ENCODE measurements around the gene DSC1.

Gene DSC1, protein sequence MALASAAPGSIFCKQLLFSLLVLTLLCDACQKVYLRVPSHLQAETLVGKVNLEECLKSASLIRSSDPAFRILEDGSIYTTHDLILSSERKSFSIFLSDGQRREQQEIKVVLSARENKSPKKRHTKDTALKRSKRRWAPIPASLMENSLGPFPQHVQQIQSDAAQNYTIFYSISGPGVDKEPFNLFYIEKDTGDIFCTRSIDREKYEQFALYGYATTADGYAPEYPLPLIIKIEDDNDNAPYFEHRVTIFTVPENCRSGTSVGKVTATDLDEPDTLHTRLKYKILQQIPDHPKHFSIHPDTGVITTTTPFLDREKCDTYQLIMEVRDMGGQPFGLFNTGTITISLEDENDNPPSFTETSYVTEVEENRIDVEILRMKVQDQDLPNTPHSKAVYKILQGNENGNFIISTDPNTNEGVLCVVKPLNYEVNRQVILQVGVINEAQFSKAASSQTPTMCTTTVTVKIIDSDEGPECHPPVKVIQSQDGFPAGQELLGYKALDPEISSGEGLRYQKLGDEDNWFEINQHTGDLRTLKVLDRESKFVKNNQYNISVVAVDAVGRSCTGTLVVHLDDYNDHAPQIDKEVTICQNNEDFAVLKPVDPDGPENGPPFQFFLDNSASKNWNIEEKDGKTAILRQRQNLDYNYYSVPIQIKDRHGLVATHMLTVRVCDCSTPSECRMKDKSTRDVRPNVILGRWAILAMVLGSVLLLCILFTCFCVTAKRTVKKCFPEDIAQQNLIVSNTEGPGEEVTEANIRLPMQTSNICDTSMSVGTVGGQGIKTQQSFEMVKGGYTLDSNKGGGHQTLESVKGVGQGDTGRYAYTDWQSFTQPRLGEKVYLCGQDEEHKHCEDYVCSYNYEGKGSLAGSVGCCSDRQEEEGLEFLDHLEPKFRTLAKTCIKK

GRCh38 chr18:31162825-31163435, at the start of gene DSC1:
Gene DSC1, minus strand, starts transcription at chr18:31162856. Its CDS starts 262 bp downstream, at chr18:31162594.
- TF ChIP-seq EZH2phosphoT487 (conservative IDR thresholded peaks at IDR 0.05; ENCODE audit: low read length) = no peak
- TF ChIP-seq, protein P1, sequence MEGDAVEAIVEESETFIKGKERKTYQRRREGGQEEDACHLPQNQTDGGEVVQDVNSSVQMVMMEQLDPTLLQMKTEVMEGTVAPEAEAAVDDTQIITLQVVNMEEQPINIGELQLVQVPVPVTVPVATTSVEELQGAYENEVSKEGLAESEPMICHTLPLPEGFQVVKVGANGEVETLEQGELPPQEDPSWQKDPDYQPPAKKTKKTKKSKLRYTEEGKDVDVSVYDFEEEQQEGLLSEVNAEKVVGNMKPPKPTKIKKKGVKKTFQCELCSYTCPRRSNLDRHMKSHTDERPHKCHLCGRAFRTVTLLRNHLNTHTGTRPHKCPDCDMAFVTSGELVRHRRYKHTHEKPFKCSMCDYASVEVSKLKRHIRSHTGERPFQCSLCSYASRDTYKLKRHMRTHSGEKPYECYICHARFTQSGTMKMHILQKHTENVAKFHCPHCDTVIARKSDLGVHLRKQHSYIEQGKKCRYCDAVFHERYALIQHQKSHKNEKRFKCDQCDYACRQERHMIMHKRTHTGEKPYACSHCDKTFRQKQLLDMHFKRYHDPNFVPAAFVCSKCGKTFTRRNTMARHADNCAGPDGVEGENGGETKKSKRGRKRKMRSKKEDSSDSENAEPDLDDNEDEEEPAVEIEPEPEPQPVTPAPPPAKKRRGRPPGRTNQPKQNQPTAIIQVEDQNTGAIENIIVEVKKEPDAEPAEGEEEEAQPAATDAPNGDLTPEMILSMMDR (IDR thresholded peaks at IDR 0.05; ENCODE audit: insufficient read depth, low read length, poor library complexity, severe bottlenecking) = no peak
- Histone ChIP-seq H3K4me3 (ENCODE audit: insufficient read depth, low read length, poor library complexity, severe bottlenecking) (no peak within 1 kb of the TSS), H4K20me1 (ENCODE audit: low read depth, low read length) (no peaks in the 10 kb centered on the region), H3F3A (ENCODE audit: insufficient read depth) (no peaks in the 10 kb centered on the region), H3K36me3 (ENCODE audit: low read length) (no peaks in the 10 kb centered on the region), H3K4me2 (ENCODE audit: low read depth, low read length, poor library complexity, severe bottlenecking) (no peak within 1 kb of the TSS), H3K9me2 (replicated peaks; ENCODE audit: insufficient read depth, low read length) (0 out of 2 replicates have a peak, but pooled peaks cover 3% of the 10 kb centered on the region), H3K79me2 (ENCODE audit: insufficient read depth, low read length) (no peaks in the 10 kb centered on the region), H3K27me3 (ENCODE audit: low read length) (no peaks in the 10 kb centered on the region), H2AFZ (ENCODE audit: low read depth, low read length, severe bottlenecking) (no peak within 1 kb of the TSS), H3K9ac (ENCODE audit: low read length) (no peak within 1 kb of the TSS), H3K27ac (ENCODE audit: low read depth, low read length) (no peak within 1 kb of the TSS), H3K9me3 (ENCODE audit: insufficient read depth, low read length) (no peaks in the 10 kb centered on the region)

DNA sequence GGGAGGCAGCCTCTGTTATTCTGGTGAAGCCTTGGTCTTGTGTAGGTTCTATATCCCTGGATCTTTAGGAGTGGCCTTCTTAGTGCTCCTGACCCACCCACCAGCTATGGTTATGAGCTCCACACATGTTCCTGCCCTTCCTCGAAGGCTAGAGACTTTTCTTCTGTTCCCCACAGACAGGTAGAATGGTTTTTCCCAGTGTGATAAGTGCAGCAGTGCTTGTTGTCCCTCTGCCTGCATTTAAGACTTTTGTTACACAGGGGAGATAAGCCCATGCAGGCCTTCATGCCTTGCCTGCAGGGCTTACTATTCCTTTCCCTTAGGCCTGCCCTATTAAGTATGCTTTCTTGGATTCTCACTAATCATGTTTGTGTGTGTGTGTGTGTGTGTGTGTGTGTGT, 48.4 kb upstream of the DSC1 start:
- no peak overlapping the region for H3K9ac ChIP-seq (ENCODE audit: low read length)
- H3K9me3 ChIP-seq (ENCODE audit: insufficient read depth, low read length) = no peaks in the 10 kb centered on the region
- no peaks in the 10 kb centered on the region for H3K36me3 ChIP-seq (ENCODE audit: low read length)
- H3K4me3 ChIP-seq (ENCODE audit: insufficient read depth, low read length, poor library complexity, severe bottlenecking) = no peak overlapping the region
- no peaks in the 10 kb centered on the region for H4K20me1 ChIP-seq (ENCODE audit: low read depth, low read length)
- H3K27me3 ChIP-seq (ENCODE audit: low read length) = 0 out of 2 replicates have a peak, but pooled peaks cover 3% of the 10 kb centered on the region
- H2AFZ ChIP-seq (ENCODE audit: low read depth, low read length, severe bottlenecking) = no peak overlapping the region
- no peak overlapping the region for H3K4me2 ChIP-seq (ENCODE audit: low read depth, low read length, poor library complexity, severe bottlenecking)
- no peak overlapping the region for H3K27ac ChIP-seq (ENCODE audit: low read depth, low read length)
- no peak for TF ChIP-seq EZH2phosphoT487 (conservative IDR thresholded peaks at IDR 0.05; ENCODE audit: low read length)
- TF ChIP-seq, protein P1 (IDR thresholded peaks at IDR 0.05; ENCODE audit: insufficient read depth, low read length, poor library complexity, severe bottlenecking) = no peak
- no peaks in the 10 kb centered on the region for H3F3A ChIP-seq (ENCODE audit: insufficient read depth)
- no peaks in the 10 kb centered on the region for H3K79me2 ChIP-seq (ENCODE audit: insufficient read depth, low read length)
- H3K9me2 ChIP-seq (replicated peaks; ENCODE audit: insufficient read depth, low read length) = no peaks in the 10 kb centered on the region

DNA sequence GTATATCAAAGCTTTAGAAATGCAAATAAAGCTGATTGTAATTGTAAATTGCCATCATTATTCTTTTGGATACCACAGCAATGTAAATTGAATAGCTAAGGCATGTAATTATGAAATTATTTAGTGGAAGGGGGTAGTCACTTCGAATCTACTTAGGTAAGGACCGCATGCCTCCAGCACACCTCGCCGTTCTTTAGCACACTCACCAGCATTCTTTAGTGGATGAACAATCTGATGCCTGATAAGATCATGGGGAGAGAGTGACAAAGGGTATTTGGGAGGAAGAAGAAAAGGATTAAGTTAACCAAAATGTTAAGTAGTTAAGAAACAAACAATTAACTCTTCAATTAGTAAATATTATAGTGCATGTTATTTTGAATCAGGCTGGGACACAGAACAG, 46.4 kb upstream of the DSC1 start:
- H3K9me3 ChIP-seq (ENCODE audit: insufficient read depth, low read length) = no peaks in the 10 kb centered on the region
- H3K36me3 ChIP-seq (ENCODE audit: low read length) = no peaks in the 10 kb centered on the region
- no peak overlapping the region for H3K4me2 ChIP-seq (ENCODE audit: low read depth, low read length, poor library complexity, severe bottlenecking)
- H3K27ac ChIP-seq (ENCODE audit: low read depth, low read length) = no peak overlapping the region
- H3K27me3 ChIP-seq (ENCODE audit: low read length) = 0 out of 2 replicates have a peak, but pooled peaks cover 3% of the 10 kb centered on the region
- H3K9me2 ChIP-seq (replicated peaks; ENCODE audit: insufficient read depth, low read length) = no peaks in the 10 kb centered on the region
- H3K4me3 ChIP-seq (ENCODE audit: insufficient read depth, low read length, poor library complexity, severe bottlenecking) = no peak overlapping the region
- no peak overlapping the region for H3K9ac ChIP-seq (ENCODE audit: low read length)
- TF ChIP-seq, protein P1 (IDR thresholded peaks at IDR 0.05; ENCODE audit: insufficient read depth, low read length, poor library complexity, severe bottlenecking) = no peak
- no peak for TF ChIP-seq EZH2phosphoT487 (conservative IDR thresholded peaks at IDR 0.05; ENCODE audit: low read length)
- H2AFZ ChIP-seq (ENCODE audit: low read depth, low read length, severe bottlenecking) = no peak overlapping the region
- no peaks in the 10 kb centered on the region for H3F3A ChIP-seq (ENCODE audit: insufficient read depth)
- no peaks in the 10 kb centered on the region for H4K20me1 ChIP-seq (ENCODE audit: low read depth, low read length)
- no peaks in the 10 kb centered on the region for H3K79me2 ChIP-seq (ENCODE audit: insufficient read depth, low read length)

Data from SU-DHL-6 (cell line).